Activated naive CD4-positive, alpha-beta T cell (primary cell): ENCODE results near the gene BRD4.

Experiments used
- DNase-seq, 4 experiments: peaks; one replicate each; lab custom pipeline; 2025; lab: John Stamatoyannopoulos, UW

BRD4 gene

GRCh38 chr19:15313649-15314279 lies 18.6 kb downstream of the BRD4 start:
- no peak for DNase-seq

GRCh38 chr19:15307169-15307568 lies 25.2 kb downstream of the BRD4 start:
- DNase-seq: no peak

GRCh38 chr19:15305582-15306334 lies 26.6 kb downstream of the BRD4 start:
- DNase-seq: no peak

DNA sequence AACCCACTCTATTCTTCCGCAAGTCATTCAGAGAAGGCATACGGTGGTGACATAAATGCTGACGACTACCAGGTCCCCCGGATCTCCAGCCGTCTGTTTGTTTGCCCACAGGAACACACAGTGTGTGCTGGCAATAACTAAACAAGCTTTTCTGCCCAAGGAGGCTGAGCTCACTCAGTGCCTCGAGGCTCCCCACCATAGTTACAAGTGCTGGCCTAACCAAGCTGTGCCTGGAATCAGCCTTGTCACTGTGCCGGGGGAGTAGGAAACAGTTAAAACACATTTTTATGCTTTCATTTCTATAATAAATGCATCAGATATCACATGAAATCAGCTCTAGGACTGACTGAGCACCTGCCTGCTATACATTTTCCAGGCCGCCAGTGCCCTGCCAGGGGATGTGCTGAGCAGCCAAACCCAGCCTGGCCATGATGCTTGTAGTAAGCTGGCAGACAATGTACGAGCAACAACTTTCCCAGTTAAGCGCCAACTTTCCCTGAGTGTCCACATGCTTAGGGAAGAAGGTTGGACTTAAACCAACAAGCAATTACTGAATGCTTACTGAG lies 28.1 kb downstream of the BRD4 start:
- DNase-seq: no peak

- DNase-seq: no peak
Observed at GRCh38 chr19:15303105-15303780, 29.1 kb downstream of the BRD4 start.

DNA sequence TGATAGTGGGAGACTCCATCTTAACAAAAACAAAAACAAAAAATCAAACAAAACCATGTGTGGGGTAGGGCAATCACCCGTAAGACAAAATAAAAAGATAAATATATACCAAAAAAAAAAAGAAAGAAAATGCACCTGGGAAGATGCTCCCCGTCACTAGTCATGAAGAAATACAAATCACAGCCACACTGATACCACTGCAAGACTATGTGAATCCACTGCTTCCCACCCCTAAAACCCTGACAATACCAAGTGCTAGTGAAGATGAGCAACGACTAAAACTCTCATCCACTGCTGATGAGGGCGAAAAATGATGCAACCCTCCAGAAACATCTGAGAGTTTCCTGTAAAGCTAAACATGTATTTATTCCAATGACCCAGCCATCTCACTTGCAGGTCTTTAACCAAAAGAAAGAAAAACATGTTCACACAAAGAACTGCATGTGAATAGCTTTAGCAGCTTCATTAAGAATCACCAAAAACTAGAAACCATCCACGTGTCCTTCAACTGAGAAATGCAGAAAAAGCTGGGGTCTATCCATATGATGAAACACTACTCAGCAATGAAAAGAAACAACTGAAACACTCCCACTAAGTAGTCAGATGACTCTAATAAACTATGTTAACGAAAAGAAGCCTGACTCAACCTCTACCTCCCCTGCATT lies 31.7 kb downstream of the BRD4 start:
- no peak for DNase-seq

DNA sequence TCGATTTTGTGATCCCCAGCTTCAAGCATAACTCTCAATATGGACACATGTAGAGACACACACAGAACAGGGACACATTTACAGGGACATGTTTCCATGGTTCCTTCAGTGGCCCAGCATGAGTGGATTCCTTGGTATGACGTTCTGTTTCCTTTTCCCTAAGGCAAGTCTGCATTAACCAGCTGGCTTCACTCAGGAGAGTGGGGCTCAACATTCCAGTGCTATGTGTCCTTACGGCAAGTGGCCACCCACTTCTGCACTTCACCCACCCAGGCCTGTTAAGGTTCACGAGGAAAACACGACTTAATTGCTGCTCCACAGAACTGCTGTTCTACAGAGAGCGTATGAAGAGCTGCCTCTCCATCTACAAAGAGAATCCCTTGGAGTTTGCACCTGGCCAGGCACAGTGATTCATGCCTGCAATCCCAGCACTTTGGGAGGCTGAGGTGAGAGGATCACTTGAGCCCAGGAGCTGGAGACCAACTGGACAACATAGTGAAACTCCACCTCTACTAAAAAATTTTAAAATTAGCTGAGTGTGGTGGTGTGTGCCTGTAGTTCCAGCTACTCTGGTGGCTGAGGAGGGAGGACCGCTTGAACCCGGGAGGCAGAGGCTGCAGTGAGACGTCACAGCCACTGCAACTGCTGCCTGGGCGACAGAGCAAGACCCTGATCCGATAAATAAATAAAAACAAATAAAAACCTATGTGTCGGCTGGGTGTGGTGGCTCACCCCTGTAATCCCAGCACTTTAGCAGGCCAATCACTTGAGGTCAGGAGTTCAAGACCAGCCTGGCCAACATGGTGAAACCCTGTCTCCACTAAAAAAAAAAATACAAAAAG lies 32.5 kb downstream of the BRD4 start:
- DNase-seq: no peak

DNA sequence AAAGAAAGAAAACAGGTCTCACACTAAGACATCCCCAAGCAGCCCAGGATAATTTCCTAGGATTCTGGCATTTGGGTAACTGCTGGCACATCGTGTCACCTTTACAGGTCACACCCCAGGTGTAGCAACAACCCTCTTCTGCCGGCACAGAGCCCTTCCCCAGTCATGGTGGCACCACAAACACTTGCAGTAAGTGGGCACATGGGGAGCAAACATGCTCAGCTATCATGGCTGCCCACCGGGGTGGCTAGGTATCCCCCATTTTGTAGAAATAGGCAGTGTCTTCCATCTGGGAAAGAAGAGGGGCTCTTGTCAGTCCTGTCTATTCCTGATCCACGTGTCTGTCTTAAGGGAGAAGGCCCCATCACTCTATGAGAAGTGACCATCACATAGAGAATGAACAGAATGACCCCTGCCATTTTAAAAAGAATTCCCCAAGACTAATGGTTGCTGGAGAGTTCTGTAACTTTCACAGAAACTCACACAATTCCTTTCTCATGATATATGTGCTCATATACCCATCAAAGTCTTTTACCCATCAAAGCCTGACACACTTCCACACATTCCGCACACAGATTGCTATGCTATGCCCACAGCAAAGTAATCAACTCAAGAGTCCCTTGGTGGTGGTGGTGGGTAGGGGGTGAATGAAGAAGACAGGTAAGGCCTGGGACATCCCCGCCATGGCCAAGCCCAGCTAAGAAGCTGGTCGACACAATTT lies 33.3 kb downstream of the BRD4 start:
- no peak for DNase-seq

DNA sequence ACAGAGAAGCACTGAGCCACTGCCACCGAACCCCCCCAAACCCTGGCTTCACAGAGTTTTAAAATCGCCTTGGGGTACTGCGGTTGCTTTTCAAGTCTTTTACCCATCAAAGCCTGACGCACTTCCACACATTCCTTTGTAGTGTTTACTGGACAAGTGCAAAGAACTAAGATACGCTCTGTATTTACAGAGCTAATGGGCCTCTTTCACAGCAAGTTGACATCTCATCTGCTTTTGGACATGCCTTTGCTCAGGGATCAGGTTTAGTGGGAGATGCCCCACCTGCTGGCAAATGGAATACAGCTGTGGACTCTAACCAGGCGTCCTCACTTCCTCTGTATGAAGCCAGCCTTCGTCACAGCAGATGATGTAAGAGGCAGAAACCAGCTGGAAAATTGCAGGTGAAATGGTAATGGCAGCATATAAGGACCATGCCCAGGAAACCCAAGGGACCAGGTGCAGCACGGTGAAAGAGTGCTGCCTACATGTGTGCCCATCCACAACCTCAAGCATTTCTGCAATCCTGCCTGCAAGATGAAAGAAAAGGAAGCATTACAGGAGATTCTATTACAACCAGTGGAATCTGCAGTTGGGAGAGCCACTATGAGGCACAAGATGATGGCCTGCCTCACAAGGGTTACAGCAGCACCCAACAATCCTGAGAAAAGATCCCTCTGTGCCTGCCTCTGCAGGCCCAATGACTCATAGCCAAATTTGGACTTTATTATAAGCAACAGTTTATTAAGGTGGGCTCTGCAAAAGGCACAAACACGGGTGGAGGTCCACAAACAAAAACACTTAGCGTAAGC lies 34.7 kb downstream of the BRD4 start:
- DNase-seq: no peak

- DNase-seq: no peak
Observed at GRCh38 chr19:15296841-15297415, 35.4 kb downstream of the BRD4 start.

DNA sequence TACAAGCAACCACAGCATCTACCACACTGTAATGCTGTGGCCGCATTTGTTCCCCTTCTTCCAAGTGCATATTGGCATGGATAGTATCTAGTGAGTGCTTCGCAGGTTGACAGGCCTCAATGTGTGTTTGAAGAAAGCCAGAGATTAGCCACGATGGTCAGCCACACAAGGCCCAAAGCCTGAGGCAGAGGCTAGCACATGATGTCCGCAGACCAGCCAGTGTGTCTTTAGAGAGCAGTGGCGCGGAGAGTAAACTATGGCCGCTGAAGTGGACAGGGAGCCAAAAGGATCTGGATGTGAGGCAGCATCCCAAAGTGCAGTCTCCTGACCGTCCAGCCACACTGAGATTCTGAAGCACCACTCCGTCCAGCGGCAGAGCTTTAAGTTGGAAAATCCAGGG lies 36.0 kb downstream of the BRD4 start:
- DNase-seq: no peak

- DNase-seq: no peak
Observed at GRCh38 chr19:15294561-15294990, 37.8 kb downstream of the BRD4 start.

- no peak for DNase-seq
Observed at GRCh38 chr19:15293781-15294491, 38.4 kb downstream of the BRD4 start.

- no peak for DNase-seq
Observed at GRCh38 chr19:15292847-15293582, 39.3 kb downstream of the BRD4 start.

- no peak for DNase-seq
Observed at GRCh38 chr19:15292140-15292539, 40.2 kb downstream of the BRD4 start.

- no peak for DNase-seq
Observed at GRCh38 chr19:15291548-15292021, 40.8 kb downstream of the BRD4 start.

GRCh38 chr19:15291089-15291488 lies 41.2 kb downstream of the BRD4 start:
- DNase-seq: no peak

- DNase-seq: no peak
Observed at GRCh38 chr19:15290166-15290565, 42.2 kb downstream of the BRD4 start.
